Right lobe of liver (tissue), 6 donors: Measurements from ENCODE around the gene DNAJB11. TPM values are rescaled to one million over a fixed set of nuclear protein-coding genes. Genes with fewer than 3 reads are reported as not detected.
A peak's percentile ranks its signal among the peaks of the same experiment; 100 is the strongest.

Source experiments
- ATAC-seq, 4 donors: fragments of 200-7000 bp; cut with Tn5 transposase; one replicate each; pipeline ENCODE4 v1.9.1; 2020; ENCODE audit warnings: mild to moderate bottlenecking in 4 of 4, moderate library complexity in 4 of 4
- DNase-seq, 3 donors: peaks; one replicate each; pipeline ENCODE4 v3.0.0-alpha.2; 2020
- H3K27ac ChIP-seq, 3 donors: fragments of 200-600 bp; one replicate each; pipeline ENCODE4 v1.8.0; 2022
- H3K27me3 ChIP-seq, 2 donors: fragments of 200-600 bp; one replicate each; pipeline ENCODE4 v1.8.0; 2022
- H3K36me3 ChIP-seq, 4 donors: fragments of 200-600 bp; sonication (generic) in 1 of 4; one replicate each; pipeline versions ENCODE4 v1.5.1 to v1.8.0; 2017 to 2022; ENCODE audit warnings: control low read depth in 1 of 4
- H3K4me1 ChIP-seq, 4 donors: fragments of 200-600 bp; sonication (generic) in 1 of 4; one replicate each; pipeline versions ENCODE4 v1.5.1 to v1.8.0; 2017 to 2022; ENCODE audit warnings: control low read depth in 1 of 4
- H3K4me3 ChIP-seq, 3 donors: fragments of 200-600 bp; one replicate each; pipeline ENCODE4 v1.8.0; 2022
- H3K9me3 ChIP-seq, 4 donors: fragments of 200-600 bp; sonication (generic) in 1 of 4; one replicate each; pipeline versions ENCODE4 v1.5.1 to v1.8.0; 2017 to 2022; ENCODE audit warnings: control low read depth in 1 of 4
- POLR2A ChIP-seq: fragments of 450-650 bp; IDR thresholded peaks from one replicate; pipeline ENCODE4 v1.6.1; 2017; ENCODE audit warnings: antibody characterized with exemption, mild to moderate bottlenecking
- WGBS: methylation state at CpG from one replicate; pipeline ENCODE4 v1.1.6; 2018; ENCODE audit warnings: low coverage, low lambda C conversion rate; ENCODE audit not compliant: insufficient coverage; ENCODE audit errors: missing lambda C conversion rate; 5-methylcytosine and 5-hydroxymethylcytosine counted together
- intact Hi-C, 2 donors: fragments of 100-400 bp; cut with DNase I; formaldehyde crosslinking; loops; one replicate each; pipeline versions ENCODE4 v1.11.2 to v1.14.1; 2022
- total RNA-seq, 6 experiments: library from RNA; depleted of rRNA in 2 of 6; stranded (reverse); fragments of >200 nt in 2 of 6; fragmentation: NEBNext Ultra II Directional in 3 of 6; extraction: Animal tissue kit (Norgen Biotek cat#: 25700) in 3 of 6; gene quantifications; one replicate each; pipeline versions ENCODE4 v1.1.0 to v1.2.4, GENCODE V29; 2016 to 2023
- TF ChIP-seq, protein P1 (sequence below), 4 donors: fragments of 200-600 bp in 3 of 4; fragments of 450-650 bp in 1 of 4; IDR thresholded peaks; one replicate each; pipeline versions ENCODE4 v1.5.1 to v1.8.0; 2016 to 2022; ENCODE audit warnings: antibody characterized with exemption in 4 of 4, mild to moderate bottlenecking in 2 of 4
- donor health status: DM: no; HTN: yes; CAD: no.
- donor health status: DM: no; HTN: no; CAD: no.
- donor health status: DM: no; HTN: no; CAD: no.
- donor health status: DM: no; HTN: yes; CAD: no.
- donor health status: DM: no; HTN: yes; CAD: no.

Gene DNAJB11
- total RNA-seq, 6 experiments from 2014 or later, result 28.4 to 59.1 (median 49.2) TPM

DNA sequence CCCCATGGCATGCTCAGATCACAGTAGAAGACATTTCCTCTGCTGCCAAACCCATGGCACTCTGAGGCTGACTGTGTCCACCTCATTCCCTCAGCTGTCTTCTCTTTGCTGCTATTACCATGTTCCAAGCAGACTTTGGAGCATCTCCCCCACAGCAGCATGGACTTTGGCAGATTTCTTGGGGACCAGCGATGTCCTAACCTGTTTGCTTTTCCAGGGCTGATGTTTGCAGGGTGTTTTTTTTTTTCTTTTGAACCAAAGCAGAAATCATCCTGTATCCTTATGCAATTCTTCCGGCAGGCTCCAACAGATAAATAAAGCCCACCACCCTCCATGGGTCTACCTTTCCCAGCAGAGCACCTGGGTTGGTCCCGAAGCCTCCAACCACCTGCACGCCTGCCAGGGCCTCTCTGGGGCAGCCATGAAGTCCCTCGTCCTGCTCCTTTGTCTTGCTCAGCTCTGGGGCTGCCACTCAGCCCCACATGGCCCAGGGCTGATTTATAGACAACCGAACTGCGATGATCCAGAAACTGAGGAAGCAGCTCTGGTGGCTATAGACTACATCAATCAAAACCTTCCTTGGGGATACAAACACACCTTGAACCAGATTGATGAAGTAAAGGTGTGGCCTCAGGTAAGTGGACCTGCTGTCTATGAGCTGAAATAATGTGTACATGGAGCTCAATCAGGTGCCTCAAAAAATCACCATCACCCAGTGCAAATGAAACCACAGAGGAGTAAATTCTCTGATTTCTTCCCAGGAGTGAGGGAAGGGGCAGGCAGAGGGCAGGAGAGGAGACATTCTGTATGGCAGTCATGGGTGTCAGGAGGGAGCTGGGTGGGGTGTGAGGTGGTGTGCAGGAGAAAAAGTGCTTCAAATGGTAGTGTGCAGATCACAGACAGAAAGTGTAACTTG is 42.5 kb downstream of the DNAJB11 start, which contains the start of gene AHSG:
TSS of gene AHSG (plus strand) at position 340 of the 916 bp plus-strand sequence. CDS start at position 422, 82 bp downstream.
- peak within 1 kb of the TSS; percentile 38 to 61 (median 52) for H3K4me3 ChIP-seq
- DNase-seq (peak; percentile 42 to 87 (median 77)), ATAC-seq (peak; percentile 53 to 75 (median 64))
- H3K27ac ChIP-seq, result peak within 1 kb of the TSS; percentile 77 to 86 (median 82)
- intact Hi-C loops, result no loop called here
- TF ChIP-seq POLR2A, result peak; percentile 70
- TF ChIP-seq, protein P1, sequence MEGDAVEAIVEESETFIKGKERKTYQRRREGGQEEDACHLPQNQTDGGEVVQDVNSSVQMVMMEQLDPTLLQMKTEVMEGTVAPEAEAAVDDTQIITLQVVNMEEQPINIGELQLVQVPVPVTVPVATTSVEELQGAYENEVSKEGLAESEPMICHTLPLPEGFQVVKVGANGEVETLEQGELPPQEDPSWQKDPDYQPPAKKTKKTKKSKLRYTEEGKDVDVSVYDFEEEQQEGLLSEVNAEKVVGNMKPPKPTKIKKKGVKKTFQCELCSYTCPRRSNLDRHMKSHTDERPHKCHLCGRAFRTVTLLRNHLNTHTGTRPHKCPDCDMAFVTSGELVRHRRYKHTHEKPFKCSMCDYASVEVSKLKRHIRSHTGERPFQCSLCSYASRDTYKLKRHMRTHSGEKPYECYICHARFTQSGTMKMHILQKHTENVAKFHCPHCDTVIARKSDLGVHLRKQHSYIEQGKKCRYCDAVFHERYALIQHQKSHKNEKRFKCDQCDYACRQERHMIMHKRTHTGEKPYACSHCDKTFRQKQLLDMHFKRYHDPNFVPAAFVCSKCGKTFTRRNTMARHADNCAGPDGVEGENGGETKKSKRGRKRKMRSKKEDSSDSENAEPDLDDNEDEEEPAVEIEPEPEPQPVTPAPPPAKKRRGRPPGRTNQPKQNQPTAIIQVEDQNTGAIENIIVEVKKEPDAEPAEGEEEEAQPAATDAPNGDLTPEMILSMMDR (IDR thresholded peaks at IDR 0.05), result no peak
- peaks cover 2 to 61% (median 28%) of the 10 kb centered on the region in 4 donors for H3K4me1 ChIP-seq
- 10% methylated on average over 5 of the region's 7 CpGs for WGBS
- peaks cover 0 to 23% (median 3%) of the 10 kb centered on the region in 4 donors for H3K36me3 ChIP-seq
- H3K9me3 ChIP-seq, result no peaks in the 10 kb centered on the region
- no peaks in the 10 kb centered on the region for H3K27me3 ChIP-seq

DNA sequence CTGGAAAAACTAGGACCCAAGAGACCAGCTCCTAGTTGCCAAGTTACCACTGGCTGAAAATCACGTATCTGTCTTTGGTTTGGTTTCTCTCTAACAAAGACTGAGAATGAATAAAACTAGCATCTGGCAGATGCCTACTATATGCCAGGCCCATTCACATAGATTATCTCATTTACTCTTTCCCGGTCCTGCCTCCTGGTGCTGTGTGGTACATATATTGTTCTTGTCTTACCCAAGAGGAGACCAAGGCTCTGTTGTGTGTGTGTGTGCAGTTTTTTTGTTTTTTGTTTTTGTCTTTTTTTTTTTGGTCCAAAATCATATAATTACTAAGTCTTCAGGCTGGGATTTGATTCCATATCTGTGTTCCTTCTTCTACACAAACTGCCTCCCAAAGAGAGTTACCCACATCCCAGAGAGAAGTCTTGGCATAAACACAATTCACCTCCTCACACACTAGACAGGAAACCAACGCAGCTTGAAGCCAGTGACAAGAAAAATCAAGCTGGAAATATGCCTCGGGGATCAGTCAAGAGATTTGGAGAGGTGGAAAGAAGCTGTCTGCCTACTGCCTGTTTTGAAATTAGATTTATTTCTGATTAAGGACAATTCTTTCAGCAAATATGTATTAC is 43.2 kb downstream of the DNAJB11 start:
- Histone ChIP-seq H3K4me1 (peaks cover 2 to 57% (median 27%) of the 10 kb centered on the region in 4 donors), H3K27ac (peak overlapping the region; percentile 77 to 86 (median 82)), H3K27me3 (no peaks in the 10 kb centered on the region), H3K4me3 (peak overlapping the region; percentile 38 to 61 (median 52)), H3K9me3 (no peaks in the 10 kb centered on the region), H3K36me3 (peaks cover 0 to 31% (median 7%) of the 10 kb centered on the region in 4 donors)
- 18% methylated on average over 4 of the region's 4 CpGs for WGBS
- ATAC-seq (no peak), DNase-seq (no peak)
- TF ChIP-seq, protein P1 (IDR thresholded peaks at IDR 0.05), result no peak
- no peak for TF ChIP-seq POLR2A
- intact Hi-C loops, result no loop called here

DNA sequence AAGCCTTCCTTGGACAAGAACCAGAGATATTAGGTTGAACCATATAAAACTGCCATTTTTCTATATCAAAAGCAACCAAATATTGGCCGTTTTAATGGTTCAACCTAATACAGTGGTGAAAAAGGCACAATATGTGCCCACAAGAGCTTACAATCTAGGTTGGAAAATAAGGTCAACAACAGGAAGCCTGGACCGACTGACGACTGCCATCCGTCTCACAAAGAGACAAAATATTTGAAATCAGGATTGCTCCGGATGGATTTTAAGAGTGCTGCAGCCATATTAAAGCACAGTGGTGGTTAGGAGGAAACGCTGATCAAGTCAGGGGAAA is 43.7 kb downstream of the DNAJB11 start:
- Histone ChIP-seq H3K27me3 (no peaks in the 10 kb centered on the region), H3K27ac (peak overlapping the region; percentile 77 to 86 (median 82)), H3K4me1 (peaks cover 2 to 52% (median 25%) of the 10 kb centered on the region in 4 donors), H3K36me3 (peaks cover 0 to 35% (median 9%) of the 10 kb centered on the region in 4 donors), H3K9me3 (no peaks in the 10 kb centered on the region), H3K4me3 (peak overlapping the region; percentile 38 to 61 (median 52))
- TF ChIP-seq, protein P1 (IDR thresholded peaks at IDR 0.05), result no peak
- TF ChIP-seq POLR2A, result no peak
- WGBS, result 9% methylated on average over 6 of the region's 6 CpGs
- intact Hi-C loops, result no loop called here
- no peak for ATAC-seq
- DNase-seq, result no peak

DNA sequence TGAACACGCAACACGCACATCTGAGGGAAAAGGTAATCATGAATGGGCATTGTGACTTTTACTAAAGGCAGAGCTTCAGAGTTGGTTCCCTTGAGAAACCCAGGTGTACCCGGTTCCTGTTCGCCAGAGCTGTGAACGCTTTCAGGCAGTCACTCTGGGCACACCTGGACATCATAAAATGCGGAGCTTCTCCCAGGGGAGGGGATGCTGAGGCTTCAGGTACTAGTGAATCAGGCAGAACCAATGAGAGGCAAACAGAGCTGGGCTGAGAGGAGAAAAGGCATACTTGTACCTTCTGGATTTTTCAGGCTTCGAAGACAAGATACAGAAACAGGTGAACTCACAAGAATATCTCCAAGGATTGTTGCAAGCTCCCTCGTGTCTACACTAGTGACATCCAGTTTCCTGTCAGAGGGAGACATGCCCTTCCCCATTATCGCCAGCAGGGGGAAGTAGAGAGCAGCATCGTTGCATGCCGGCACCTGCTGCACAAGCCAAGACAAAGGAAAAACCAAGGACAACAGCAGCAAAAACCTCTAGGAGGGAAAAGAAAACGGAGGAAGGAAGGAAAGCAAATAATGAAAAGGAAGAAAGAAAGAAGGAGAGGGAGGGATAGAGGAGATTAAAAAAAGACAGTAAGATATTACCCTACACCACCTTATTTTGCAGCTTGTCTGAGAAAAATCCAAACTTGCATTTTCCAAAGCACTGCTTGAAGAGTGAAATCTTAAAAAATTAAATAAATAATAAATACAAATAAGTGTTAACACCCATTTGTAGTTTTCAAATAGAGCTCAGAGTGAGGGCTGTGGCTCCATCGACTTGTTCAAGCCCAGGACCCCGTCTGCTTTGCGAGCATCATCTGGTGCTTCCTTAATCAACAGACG is 44.3 kb downstream of the DNAJB11 start:
- intact Hi-C loops, result loop anchor here in 1 of 2 donors (5.0 kb wide), 1 partner anchor 142 kb away; no protein-coding TSS in a partner anchor
- H3K4me1 ChIP-seq, result peaks cover 2 to 51% (median 22%) of the 10 kb centered on the region in 4 donors
- TF ChIP-seq, protein P1 (IDR thresholded peaks at IDR 0.05), result peak; percentile 89 to 99 (median 98)
- TF ChIP-seq POLR2A, result no peak
- 15% methylated on average over 16 of the region's 16 CpGs for WGBS
- no peaks in the 10 kb centered on the region for H3K27me3 ChIP-seq
- peak overlapping the region; percentile 77 to 86 (median 82) for H3K27ac ChIP-seq
- peak; percentile 63 to 83 (median 80) for DNase-seq
- peak overlapping the region; percentile 38 to 61 (median 52) for H3K4me3 ChIP-seq
- no peaks in the 10 kb centered on the region for H3K9me3 ChIP-seq
- H3K36me3 ChIP-seq, result peaks cover 0 to 41% (median 13%) of the 10 kb centered on the region in 4 donors
- peak; percentile 59 to 76 (median 66) for ATAC-seq
